ENCODE measurements around the gene LTBP1. TPM values are rescaled to one million over a fixed set of nuclear protein-coding genes. Genes with fewer than 3 reads are reported as not detected.

LTBP1 gene
- total and polyA plus RNA-seq, 2 donors (not counting 1 experiment from before 2014, with no cell fraction given): 0.69 TPM; not detected in 1

GRCh38 chr2:33122726-33123125, 176.0 kb downstream of the LTBP1 start:
- H3K79me2 ChIP-seq (ENCODE audit: control insufficient read depth, insufficient read depth, low read length): no peaks in the 10 kb centered on the region
- Mint-ChIP-seq H3K4me3 (no peak overlapping the region), H3K4me1 (no peaks in the 10 kb centered on the region), H3K27me3 (peaks cover 1% of the 10 kb centered on the region), H3K9me3 (ENCODE audit: insufficient read depth) (peaks cover 2% of the 10 kb centered on the region), H3K27ac (no peak overlapping the region)
- H3K4me3 ChIP-seq (ENCODE audit: control extremely low read depth in 1 of 5, extremely low read depth in 1 of 5, insufficient read depth in 1 of 5, low read depth in 2 of 5, low read length in 4 of 5): no peak overlapping the region
- no peaks in the 10 kb centered on the region for H3K36me3 ChIP-seq (replicated peaks in 1 of 2; ENCODE audit: control extremely low read depth in 1 of 2, control insufficient read depth in 1 of 2, extremely low read depth in 1 of 2, insufficient read depth in 2 of 2, low read length in 1 of 2)
- ATAC-seq (ENCODE audit: low read depth) (no peak), DNase-seq (no peak)
- H3K27me3 ChIP-seq (replicated peaks in 1 of 4; ENCODE audit: control extremely low read depth in 1 of 4, control insufficient read depth in 3 of 4, insufficient read depth in 4 of 4, low read length in 3 of 4): no peaks in the 10 kb centered on the region
- H3K9ac ChIP-seq (ENCODE audit: low read length): no peak overlapping the region
- H3K4me1 ChIP-seq (ENCODE audit: control insufficient read depth in 2 of 2, insufficient read depth in 2 of 2, low read length in 2 of 2): no peaks in the 10 kb centered on the region
- no peak overlapping the region for H3K4me2 ChIP-seq (replicated peaks; ENCODE audit: low read depth, low read length, poor library complexity, severe bottlenecking)
- H4K20me1 ChIP-seq (ENCODE audit: control insufficient read depth, insufficient read depth, low read length, poor library complexity, severe bottlenecking): no peaks in the 10 kb centered on the region
- WGBS (ENCODE audit: insufficient coverage): 85% methylated on average over 3 of the region's 3 CpGs
- H3K9me3 ChIP-seq (ENCODE audit: control extremely low read depth in 1 of 3, control insufficient read depth in 2 of 3, insufficient read depth in 1 of 3, low read length in 2 of 3): no peaks in the 10 kb centered on the region
- TF ChIP-seq EZH2 (IDR thresholded peaks at IDR 0.05; ENCODE audit: borderline replicate concordance, insufficient read depth, low read depth, low read length, poor library complexity, severe bottlenecking) (no peak), CTCF (IDR thresholded peaks at IDR 0.05) (no peak)
- intact Hi-C loops (cut with micrococcal nuclease): no loop called here
- no peak overlapping the region for H2AFZ ChIP-seq (ENCODE audit: insufficient read depth, low read depth, low read length, poor library complexity, severe bottlenecking)
- CTCF ChIA-PET: interaction anchor here (0.5 kb wide), 1 partner anchor 454 kb away, joined by 3 read pairs; no protein-coding TSS in a partner anchor
- H3K27ac ChIP-seq (ENCODE audit: low read length in 2 of 2): no peak overlapping the region
- POLR2A ChIA-PET: no interaction called here

GRCh38 chr2:33123216-33123615, 176.5 kb downstream of the LTBP1 start:
- ChIA-PET POLR2A (no interaction called here), CTCF (interaction anchor here (0.5 kb wide), 1 partner anchor 454 kb away, joined by 3 read pairs; no protein-coding TSS in a partner anchor)
- Histone ChIP-seq H2AFZ (ENCODE audit: insufficient read depth, low read depth, low read length, poor library complexity, severe bottlenecking) (no peak overlapping the region), H3K27me3 (replicated peaks in 1 of 4; ENCODE audit: control extremely low read depth in 1 of 4, control insufficient read depth in 3 of 4, insufficient read depth in 4 of 4, low read length in 3 of 4) (no peaks in the 10 kb centered on the region), H3K36me3 (replicated peaks in 1 of 2; ENCODE audit: control extremely low read depth in 1 of 2, control insufficient read depth in 1 of 2, extremely low read depth in 1 of 2, insufficient read depth in 2 of 2, low read length in 1 of 2) (no peaks in the 10 kb centered on the region), H3K27ac (ENCODE audit: low read length in 2 of 2) (no peak overlapping the region), H3K4me2 (replicated peaks; ENCODE audit: low read depth, low read length, poor library complexity, severe bottlenecking) (no peak overlapping the region), H3K4me1 (ENCODE audit: control insufficient read depth in 2 of 2, insufficient read depth in 2 of 2, low read length in 2 of 2) (no peaks in the 10 kb centered on the region), H3K79me2 (ENCODE audit: control insufficient read depth, insufficient read depth, low read length) (no peaks in the 10 kb centered on the region), H4K20me1 (ENCODE audit: control insufficient read depth, insufficient read depth, low read length, poor library complexity, severe bottlenecking) (no peaks in the 10 kb centered on the region), H3K9ac (ENCODE audit: low read length) (no peak overlapping the region), H3K4me3 (ENCODE audit: control extremely low read depth in 1 of 5, extremely low read depth in 1 of 5, insufficient read depth in 1 of 5, low read depth in 2 of 5, low read length in 4 of 5) (no peak overlapping the region), H3K9me3 (ENCODE audit: control extremely low read depth in 1 of 3, control insufficient read depth in 2 of 3, insufficient read depth in 1 of 3, low read length in 2 of 3) (no peaks in the 10 kb centered on the region)
- DNase-seq: no peak
- no peak for ATAC-seq (ENCODE audit: low read depth)
- no peak overlapping the region for H3K27ac Mint-ChIP-seq
- peaks cover 2% of the 10 kb centered on the region for H3K9me3 Mint-ChIP-seq (ENCODE audit: insufficient read depth)
- H3K4me3 Mint-ChIP-seq: no peak overlapping the region
- intact Hi-C loops (cut with micrococcal nuclease): no loop called here
- no peak for TF ChIP-seq CTCF (IDR thresholded peaks at IDR 0.05)
- no peaks in the 10 kb centered on the region for H3K4me1 Mint-ChIP-seq
- H3K27me3 Mint-ChIP-seq: no peaks in the 10 kb centered on the region
